Caco-2 (cell line): ENCODE results near the gene THRB. TPM values are rescaled to one million over a fixed set of nuclear protein-coding genes. Genes with fewer than 3 reads are reported as not detected.

Experiments used
- BruUV-seq: library from RNA; stranded (reverse); fragments of 400-500 nt; replicated peaks from 2 replicates; lab custom pipeline; 2021; lab: Mats Ljungman, UMichigan
- CTCF ChIA-PET: fragments of 300-600 bp; sonication (Branson Sonifier 250); formaldehyde crosslinking; loops from one replicate; lab custom pipeline; 2022; ENCODE audit warnings: antibody characterized with exemption; lab: Charles Lee
- POLR2A ChIA-PET: fragments of 300-600 bp; sonication (Branson Sonifier 250); formaldehyde crosslinking; loops from one replicate; lab custom pipeline; 2022; ENCODE audit warnings: antibody characterized with exemption; lab: Charles Lee
- DNase-seq, 2 experiments: peaks; one replicate each; pipeline versions ENCODE4 v3.0.0 to v3.0.0-alpha.2; 2020 to 2022
- H3K27me3 ChIP-seq: replicated peaks from 2 replicates; pipeline ENCODE4 v1.6.0; 2011; ENCODE audit warnings: low read length; ENCODE audit not compliant: control insufficient read depth, insufficient read depth
- H3K36me3 ChIP-seq: 2 replicates; pipeline ENCODE4 v1.5.1; 2011; ENCODE audit warnings: low read length; ENCODE audit not compliant: control insufficient read depth, insufficient read depth
- H3K4me1 ChIP-seq: fragments of 250-450 bp; sonication (Bioruptor Pico); 2 replicates; pipeline ENCODE4 v1.5.1; 2020; ENCODE audit warnings: mild to moderate bottlenecking
- H3K4me3 ChIP-seq: 2 replicates; pipeline ENCODE4 v1.5.1; 2011; ENCODE audit warnings: low read depth, mild to moderate bottlenecking, control low read depth, low read length
- H3K9me3 ChIP-seq: fragments of 250-450 bp; sonication (Bioruptor Pico); 2 replicates; pipeline ENCODE4 v1.5.1; 2020; ENCODE audit warnings: mild to moderate bottlenecking, moderate library complexity
- H3K27ac Mint-ChIP-seq: one replicate; pipeline ENCODE4 v1.8.0; 2022; ENCODE audit warnings: mixed read lengths; ENCODE audit not compliant: unreplicated experiment
- H3K27me3 Mint-ChIP-seq: one replicate; pipeline ENCODE4 v1.8.0; 2022; ENCODE audit warnings: mixed read lengths; ENCODE audit not compliant: insufficient read depth, unreplicated experiment
- H3K36me3 Mint-ChIP-seq: one replicate; pipeline ENCODE4 v1.8.0; 2022; ENCODE audit warnings: mild to moderate bottlenecking, mixed read lengths; ENCODE audit not compliant: insufficient read depth, unreplicated experiment
- H3K4me1 Mint-ChIP-seq: one replicate; pipeline ENCODE4 v1.8.0; 2022; ENCODE audit warnings: low read depth, mixed read lengths; ENCODE audit not compliant: unreplicated experiment
- H3K4me3 Mint-ChIP-seq: one replicate; pipeline ENCODE4 v1.8.0; 2022; ENCODE audit warnings: mild to moderate bottlenecking, moderate library complexity, mixed read lengths; ENCODE audit not compliant: unreplicated experiment
- H3K9me3 Mint-ChIP-seq: one replicate; pipeline ENCODE4 v1.8.0; 2022; ENCODE audit warnings: mixed read lengths; ENCODE audit not compliant: unreplicated experiment
- CTCF ChIP-seq, 2 experiments: fragments of 200-600 bp in 1 of 2; IDR thresholded peaks; 1 replicate in 1 of 2; 2 replicates in 1 of 2; pipeline versions ENCODE4 v1.5.1 to v1.8.0; 2011 to 2022; ENCODE audit warnings: antibody characterized with exemption in 1 of 2, control low read depth in 1 of 2, inconsistent platforms in 1 of 2, low read depth in 1 of 2, low read length in 1 of 2, mild to moderate bottlenecking in 1 of 2, moderate library complexity in 1 of 2; ENCODE audit not compliant: insufficient read depth in 1 of 2, severe bottlenecking in 1 of 2, unreplicated experiment in 1 of 2
- intact Hi-C: fragments of 100-400 bp; cut with micrococcal nuclease; formaldehyde crosslinking; loops from one replicate; pipeline ENCODE4 v1.10.0; 2022; ENCODE audit not compliant: unreplicated experiment
- total RNA-seq: library from RNA; stranded (reverse); gene quantifications from 2 replicates; pipeline ENCODE4 v1.2.3, GENCODE V29; 2022

THRB gene
- total RNA-seq, 1 experiment from 2014 or later, result 19.4 TPM

GRCh38 chr3:24138876-24139256 is 355.8 kb downstream of the THRB start:
- Histone ChIP-seq H3K36me3 (peaks cover 3% of the 10 kb centered on the region), H3K9me3 (no peaks in the 10 kb centered on the region), H3K4me3 (no peak overlapping the region), H3K27me3 (no peaks in the 10 kb centered on the region), H3K4me1 (peaks cover 10% of the 10 kb centered on the region; the same call in 1 of the 2 replicates)
- peaks cover 9% of the 10 kb centered on the region for H3K36me3 Mint-ChIP-seq
- no peak for TF ChIP-seq CTCF (IDR thresholded peaks at IDR 0.05; ENCODE audit: insufficient read depth in 1 of 2, low read depth in 1 of 2, low read length in 1 of 2, severe bottlenecking in 1 of 2, unreplicated experiment in 1 of 2)
- no peaks in the 10 kb centered on the region for H3K9me3 Mint-ChIP-seq
- POLR2A ChIA-PET, result no interaction called here
- intact Hi-C loops, result no loop called here
- CTCF ChIA-PET, result no interaction called here
- no peak overlapping the region for H3K4me3 Mint-ChIP-seq
- no TSS peak for BruUV-seq
- no peak for DNase-seq
- H3K4me1 Mint-ChIP-seq, result peaks cover 14% of the 10 kb centered on the region
- no peak overlapping the region for H3K27ac Mint-ChIP-seq
- H3K27me3 Mint-ChIP-seq, result no peaks in the 10 kb centered on the region

DNA sequence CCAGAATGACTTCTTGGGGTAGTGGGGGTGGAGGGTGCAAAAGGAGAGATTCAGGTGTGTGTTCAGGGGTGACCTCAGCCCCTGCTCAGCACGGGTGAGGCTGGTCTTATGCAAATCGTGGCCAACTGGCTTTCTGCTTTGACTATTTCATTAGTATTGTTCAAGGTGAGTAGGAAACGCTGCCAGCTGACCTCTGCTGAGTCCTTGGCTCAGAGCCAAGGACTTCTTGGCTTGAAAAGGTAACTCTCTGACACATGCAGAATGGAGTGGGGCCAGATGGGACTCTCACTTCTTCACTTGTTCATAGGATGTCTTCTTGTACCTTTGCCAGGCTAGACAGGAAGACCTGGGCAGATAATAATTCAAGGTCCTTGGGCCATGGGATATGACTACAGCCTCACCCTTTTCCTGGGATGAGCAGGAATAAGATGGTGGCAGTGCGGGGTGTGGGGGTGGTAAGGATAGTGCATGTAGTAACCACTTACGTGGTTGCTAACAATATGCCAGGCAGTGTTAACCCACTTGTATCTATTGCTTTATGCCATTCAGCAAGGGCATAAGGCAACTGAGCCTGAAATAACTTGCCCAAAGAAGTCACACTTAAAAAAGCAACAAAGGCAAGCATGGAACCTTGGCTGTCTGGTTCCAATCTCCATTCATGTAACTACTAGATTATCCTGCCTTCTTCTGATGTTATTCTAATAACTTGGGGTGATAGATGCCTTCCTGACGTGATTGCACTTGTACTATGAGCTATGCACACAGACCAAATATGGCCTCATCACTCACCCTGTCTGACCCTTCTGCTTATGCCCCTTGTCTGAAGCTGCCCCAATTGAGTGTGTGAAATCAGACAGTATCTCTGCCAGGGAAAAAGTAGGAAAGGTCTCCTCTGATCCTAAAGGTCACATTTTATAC is 356.4 kb downstream of the THRB start:
- no peak overlapping the region for H3K27ac Mint-ChIP-seq
- BruUV-seq, result no TSS peak
- H3K36me3 Mint-ChIP-seq, result peaks cover 9% of the 10 kb centered on the region

DNA sequence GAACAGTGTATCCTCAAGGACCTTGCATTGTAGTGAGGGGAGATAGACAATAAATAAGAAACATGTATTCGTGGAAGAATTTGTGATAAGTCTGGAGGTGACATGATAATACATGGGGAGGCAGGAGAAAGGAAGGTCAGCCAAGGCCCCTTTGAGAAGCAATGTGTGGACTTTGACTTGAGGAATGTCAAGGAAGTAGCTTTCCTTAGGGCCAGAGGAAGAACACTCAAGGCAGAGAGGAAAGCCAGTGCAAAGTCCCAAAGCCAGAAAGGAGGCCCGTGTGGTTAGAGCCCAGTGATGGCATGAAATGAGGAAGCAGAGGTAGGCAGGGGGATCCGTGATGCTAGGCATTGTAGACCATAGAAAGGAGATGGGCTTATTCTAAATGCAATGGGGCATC is 357.3 kb downstream of the THRB start:
- ChIA-PET CTCF (no interaction called here), POLR2A (no interaction called here)
- intact Hi-C loops, result no loop called here
- DNase-seq, result no peak
- Histone ChIP-seq H3K27me3 (no peaks in the 10 kb centered on the region), H3K9me3 (no peaks in the 10 kb centered on the region), H3K36me3 (peaks cover 3% of the 10 kb centered on the region), H3K4me3 (no peak overlapping the region), H3K4me1 (peaks cover 10% of the 10 kb centered on the region; the same call in 1 of the 2 replicates)
- TF ChIP-seq CTCF (IDR thresholded peaks at IDR 0.05; ENCODE audit: insufficient read depth in 1 of 2, low read depth in 1 of 2, low read length in 1 of 2, severe bottlenecking in 1 of 2, unreplicated experiment in 1 of 2), result no peak
- Mint-ChIP-seq H3K4me3 (no peak overlapping the region), H3K9me3 (no peaks in the 10 kb centered on the region), H3K36me3 (peaks cover 9% of the 10 kb centered on the region), H3K27me3 (no peaks in the 10 kb centered on the region), H3K4me1 (peaks cover 14% of the 10 kb centered on the region), H3K27ac (no peak overlapping the region)
- no TSS peak for BruUV-seq

More for the DNA sequence above, 356.4 kb downstream of the THRB start:
- Mint-ChIP-seq H3K4me1 (peaks cover 14% of the 10 kb centered on the region), H3K27me3 (no peaks in the 10 kb centered on the region), H3K4me3 (no peak overlapping the region), H3K9me3 (no peaks in the 10 kb centered on the region)
- Histone ChIP-seq H3K36me3 (peaks cover 3% of the 10 kb centered on the region), H3K4me3 (no peak overlapping the region), H3K27me3 (no peaks in the 10 kb centered on the region), H3K4me1 (peaks cover 10% of the 10 kb centered on the region; the same call in 1 of the 2 replicates), H3K9me3 (no peaks in the 10 kb centered on the region)
- DNase-seq, result no peak
- no peak for TF ChIP-seq CTCF (IDR thresholded peaks at IDR 0.05; ENCODE audit: insufficient read depth in 1 of 2, low read depth in 1 of 2, low read length in 1 of 2, severe bottlenecking in 1 of 2, unreplicated experiment in 1 of 2)
- POLR2A ChIA-PET, result no interaction called here
- intact Hi-C loops, result no loop called here
- CTCF ChIA-PET, result no interaction called here
